Stimulated activated CD8-positive, alpha-beta memory T cell treated with anti-CD3 and anti-CD28 coated beads, Interleukin-2, amount 100 ng/mL, for 48 hours (primary cell): ENCODE data around the gene ZNF429.
A peak's percentile ranks its signal among the peaks of the same experiment; 100 is the strongest.
"Not testable (repeated sequence)": the region's sequence is repeated elsewhere in the genome, so short reads cannot be mapped to it uniquely, and the experiment has no call there.

Experiments
- DNase-seq, 2 donors: peaks; one replicate each; pipeline ENCODE4 v3.0.0-alpha.2; 2020; ENCODE audit warnings: low read depth in 2 of 2

ZNF429 gene

DNA sequence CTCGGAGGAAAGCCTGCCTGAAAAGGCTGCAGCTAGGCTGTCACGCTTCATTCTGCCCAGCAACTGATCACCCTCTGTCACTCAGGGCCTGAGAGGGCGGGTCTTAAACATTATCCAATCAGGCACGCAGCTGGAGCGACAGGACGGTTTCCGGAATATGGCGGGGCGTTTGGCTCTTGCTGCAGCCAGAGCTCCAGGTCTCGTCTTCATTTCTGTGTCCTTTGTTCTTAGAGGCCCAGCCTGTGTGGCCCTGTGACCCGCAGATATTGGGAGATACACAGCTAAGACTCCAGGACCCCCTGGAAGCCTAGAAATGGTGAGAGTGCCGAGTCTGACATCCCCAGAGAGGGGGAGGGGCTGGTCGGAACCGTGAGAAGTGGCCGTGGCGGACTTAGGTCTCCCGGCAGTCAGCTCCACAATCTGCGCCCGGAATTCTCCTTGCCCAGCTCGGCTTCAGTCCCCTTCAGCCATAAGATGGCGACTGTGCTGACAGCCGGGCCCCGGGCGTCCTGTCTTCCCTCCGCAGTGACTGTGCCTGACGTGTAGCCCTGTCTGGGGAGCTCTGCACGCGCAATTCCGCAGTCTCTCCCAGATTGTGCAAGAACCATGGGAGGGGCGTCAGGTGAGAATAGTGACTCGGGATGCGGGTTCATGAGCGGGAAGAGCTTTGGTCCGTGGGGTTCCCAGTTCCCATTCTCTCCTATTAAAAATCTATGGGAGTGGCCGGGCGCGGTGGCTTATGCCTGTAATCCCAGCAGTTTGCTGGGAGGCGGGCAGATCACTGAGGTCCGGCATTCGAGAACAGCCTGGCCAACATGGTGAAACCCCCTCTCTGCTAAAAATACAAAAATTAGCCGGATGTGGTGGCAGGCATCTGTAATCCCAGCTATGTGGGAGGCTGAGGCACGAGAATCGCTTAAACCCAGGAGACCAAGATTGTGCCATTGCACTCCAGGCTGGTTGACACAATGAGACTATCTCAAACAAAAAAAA, at the start of gene ZNF429:
Gene ZNF429, plus strand, starts transcription at position 144 of the 993 bp plus-strand sequence. Its CDS starts 170 bp downstream, at position 314.
- peak; percentile 72 to 78 for DNase-seq

DNA sequence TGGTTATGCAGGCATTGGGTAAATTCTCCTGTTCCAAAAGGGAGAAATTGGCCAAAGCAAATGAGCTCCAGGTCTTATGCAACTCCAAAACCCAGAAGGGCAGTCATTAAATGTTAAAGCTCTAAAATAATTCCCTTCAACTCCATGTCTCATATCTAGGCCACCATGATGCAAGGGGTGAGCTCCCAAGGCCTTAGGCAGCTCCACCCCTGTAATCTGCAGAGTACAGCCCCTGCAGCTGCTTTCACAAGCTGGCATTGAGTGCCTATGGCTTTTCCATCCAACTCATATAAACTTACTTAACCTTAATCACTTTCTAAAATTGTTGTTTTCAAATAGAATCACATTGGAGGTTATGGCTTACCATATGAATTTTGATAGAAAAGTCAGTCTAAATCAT, 44.7 kb upstream of the ZNF429 start:
- DNase-seq = no peak

DNA sequence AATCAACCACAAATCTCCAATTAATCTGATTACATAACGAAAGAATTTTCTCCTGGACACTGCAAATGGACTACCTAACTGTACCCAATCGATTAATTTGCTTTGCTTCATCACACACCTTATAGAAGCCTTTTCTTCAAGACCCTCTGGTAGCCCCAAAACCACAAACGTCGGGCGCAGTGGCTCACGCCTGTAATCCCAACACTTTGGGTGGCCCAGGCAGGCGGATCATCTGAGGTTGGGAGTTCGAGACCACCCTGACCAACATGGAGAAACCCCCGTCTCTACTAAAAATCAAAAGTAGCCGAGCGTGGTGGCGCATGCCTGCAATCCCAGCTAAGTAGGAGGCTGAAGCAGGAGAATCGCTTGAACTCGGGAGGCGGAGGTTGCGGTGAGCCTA, 42.9 kb upstream of the ZNF429 start:
- no peak for DNase-seq

- peak in 1 of 2 donors; percentile 41 for DNase-seq
These were observed 41.8 kb upstream of the ZNF429 start for GRCh38 chr19:21463449-21464105.

- no peak for DNase-seq
These were observed 38.8 kb upstream of the ZNF429 start for GRCh38 chr19:21466627-21467026.

DNA sequence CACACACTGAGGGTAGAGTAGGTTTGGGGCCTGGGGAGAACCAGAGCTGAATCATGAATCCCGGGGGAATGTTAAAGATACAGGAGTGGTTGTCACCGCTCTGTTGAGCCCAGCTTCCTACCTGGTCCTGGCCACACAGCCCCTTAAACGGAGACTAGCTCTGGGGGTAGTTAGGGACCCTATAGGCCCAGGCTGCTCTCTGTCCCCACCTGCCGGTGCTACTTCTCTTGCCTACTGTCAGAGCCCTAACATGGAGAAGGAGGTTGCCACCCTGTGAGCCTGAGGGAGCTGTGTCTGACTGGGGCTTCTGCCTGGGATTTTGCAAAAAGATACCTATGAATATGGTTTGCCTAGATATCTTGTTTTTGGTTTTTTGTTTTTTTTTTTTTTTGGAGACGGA, 36.6 kb upstream of the ZNF429 start:
- no peak for DNase-seq

GRCh38 chr19:21472507-21472906, 32.9 kb upstream of the ZNF429 start:
- DNase-seq = no peak

- DNase-seq = peak; percentile 54 to 76
These were observed 30.7 kb upstream of the ZNF429 start for GRCh38 chr19:21474671-21475181.

- not testable (repeated sequence) for DNase-seq
These were observed 23.0 kb upstream of the ZNF429 start for GRCh38 chr19:21482361-21482760.

- peak; percentile 39 to 42 for DNase-seq
These were observed 22.5 kb upstream of the ZNF429 start for GRCh38 chr19:21482863-21483276.

- peak; percentile 41 to 63 for DNase-seq
These were observed 21.7 kb upstream of the ZNF429 start for GRCh38 chr19:21483589-21484170.

- no peak for DNase-seq
These were observed 20.8 kb upstream of the ZNF429 start for GRCh38 chr19:21484631-21485030.

GRCh38 chr19:21485926-21486325, 19.5 kb upstream of the ZNF429 start:
- DNase-seq = no peak

- no peak for DNase-seq
These were observed 17.4 kb upstream of the ZNF429 start for GRCh38 chr19:21487969-21488368.

DNA sequence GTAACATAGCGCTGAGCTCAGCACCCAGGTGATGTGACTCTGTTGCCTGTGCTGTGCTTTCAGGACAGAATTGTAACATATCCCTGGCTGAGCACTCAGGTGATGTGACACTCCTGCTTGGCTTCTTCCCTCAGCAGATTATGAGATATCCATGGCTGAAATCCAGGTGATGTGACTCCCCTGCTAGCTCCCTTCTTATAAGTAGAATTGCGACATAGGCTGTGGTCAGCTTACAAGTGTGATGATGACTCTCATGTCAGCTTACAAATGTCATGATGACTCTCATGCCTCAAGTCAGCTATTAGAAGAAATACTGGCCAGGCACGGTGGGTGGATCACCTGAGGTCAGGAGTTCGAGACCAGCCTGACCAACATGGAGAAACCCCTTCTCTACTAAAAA, 14.3 kb upstream of the ZNF429 start:
- DNase-seq = no peak

DNA sequence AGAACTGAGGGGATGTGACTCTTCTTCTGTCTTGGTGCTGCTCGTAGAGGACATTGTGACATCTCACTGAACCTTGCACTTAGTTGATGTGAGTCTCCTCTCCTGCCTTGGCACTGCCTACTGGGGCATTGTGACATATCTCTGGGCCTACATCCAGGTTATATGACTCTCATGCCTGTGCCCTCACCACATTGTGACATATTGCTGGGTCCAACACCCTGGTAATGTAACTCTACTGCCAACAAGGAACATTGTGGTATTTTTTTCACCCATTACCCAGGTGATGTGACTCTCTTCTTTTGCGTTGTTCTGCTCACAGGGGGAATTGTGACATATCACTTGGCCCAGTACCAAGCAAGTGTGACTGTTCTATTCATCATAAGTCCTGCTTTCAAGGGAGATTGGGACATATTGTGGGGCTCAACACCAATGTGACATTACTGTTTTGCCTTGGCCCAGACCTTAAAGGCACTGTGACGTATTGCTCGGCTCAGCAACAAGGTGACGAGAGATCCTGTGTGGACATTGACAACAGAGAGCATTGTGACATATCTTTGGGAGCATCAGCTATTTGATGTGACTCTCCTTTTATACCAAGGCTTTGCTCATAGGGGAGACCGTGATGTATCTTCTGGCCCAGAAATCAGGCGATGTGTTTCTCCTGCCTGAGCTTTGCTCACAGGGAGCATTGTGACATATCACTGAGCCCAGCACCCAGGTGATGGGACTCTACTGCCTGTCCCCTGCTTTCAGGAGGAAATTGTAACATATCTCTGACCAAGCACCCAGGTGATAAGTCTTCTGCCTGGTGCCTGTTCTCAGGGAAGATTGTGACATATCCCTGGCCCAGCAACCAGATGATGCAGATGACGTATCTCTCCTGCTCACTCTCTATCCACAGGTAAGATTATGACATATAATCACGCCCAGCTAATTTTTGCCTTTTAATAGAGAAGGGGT, 12.2 kb upstream of the ZNF429 start:
- no peak for DNase-seq

DNA sequence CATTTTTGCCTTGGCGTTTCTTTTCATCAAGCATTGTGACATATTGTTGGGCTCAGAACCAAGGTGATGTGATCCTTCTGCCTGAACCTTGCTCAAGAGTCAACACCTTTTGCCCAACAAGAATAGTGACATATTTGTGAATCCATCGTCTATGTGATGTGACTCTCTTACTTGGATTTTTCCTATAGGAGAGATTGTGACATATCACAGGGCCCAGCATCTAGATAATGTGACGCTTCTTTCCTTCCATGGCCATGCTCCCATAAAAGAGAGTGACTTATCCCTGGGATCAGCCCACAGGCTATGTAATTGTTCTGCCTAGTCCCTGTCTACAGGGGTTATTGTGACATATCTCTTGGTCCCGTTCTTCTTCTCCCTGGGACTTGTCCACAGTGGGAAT, 8.5 kb upstream of the ZNF429 start:
- DNase-seq = no peak

- no peak for DNase-seq
These were observed 6.8 kb upstream of the ZNF429 start for GRCh38 chr19:21498651-21499050.

GRCh38 chr19:21508198-21508597, 2.8 kb downstream of the ZNF429 start:
- DNase-seq = no peak

GRCh38 chr19:21511058-21511457, 5.7 kb downstream of the ZNF429 start:
- not testable (repeated sequence) for DNase-seq

GRCh38 chr19:21512609-21513008, 7.2 kb downstream of the ZNF429 start:
- DNase-seq = not testable (repeated sequence)
